ENCODE results near the gene NFKBIE. TPM values are rescaled to one million over a fixed set of nuclear protein-coding genes. Genes with fewer than 3 reads are reported as not detected.

Gene NFKBIE
- total RNA-seq, 2 donors from 2014 or later = 3.8 to 8.7 TPM

GRCh38 chr6:44292661-44293365 is 27.5 kb upstream of the NFKBIE start:
- no peak for DNase-seq (ENCODE audit: low spot score)
- Histone ChIP-seq H3K9me3 (no peaks in the 10 kb centered on the region), H3K4me1 (peaks cover 0 to 11% of the 10 kb centered on the region in 2 donors), H3K27me3 (peaks cover 7 to 13% of the 10 kb centered on the region in 2 donors), H3K4me3 (no peak overlapping the region), H3K27ac (no peak overlapping the region), H3K36me3 (no peaks in the 10 kb centered on the region)
- TF ChIP-seq CTCF (IDR thresholded peaks at IDR 0.05) = no peak

GRCh38 chr6:44291841-44292240 is 26.5 kb upstream of the NFKBIE start:
- no peaks in the 10 kb centered on the region for H3K36me3 ChIP-seq
- no peak overlapping the region for H3K27ac ChIP-seq
- no peak overlapping the region for H3K4me3 ChIP-seq
- no peaks in the 10 kb centered on the region for H3K9me3 ChIP-seq
- DNase-seq (ENCODE audit: low spot score) = no peak
- peaks cover 7 to 13% of the 10 kb centered on the region in 2 donors for H3K27me3 ChIP-seq
- H3K4me1 ChIP-seq = peaks cover 0 to under 1% of the 10 kb centered on the region in 2 donors
- TF ChIP-seq CTCF (IDR thresholded peaks at IDR 0.05) = no peak

GRCh38 chr6:44289726-44290260 is 24.4 kb upstream of the NFKBIE start:
- Histone ChIP-seq H3K36me3 (no peaks in the 10 kb centered on the region), H3K4me3 (no peak overlapping the region), H3K27me3 (peaks cover 0 to 6% of the 10 kb centered on the region in 2 donors), H3K4me1 (no peaks in the 10 kb centered on the region), H3K9me3 (no peaks in the 10 kb centered on the region), H3K27ac (no peak overlapping the region)
- DNase-seq (ENCODE audit: low spot score) = no peak
- no peak for TF ChIP-seq CTCF (IDR thresholded peaks at IDR 0.05)

- no peaks in the 10 kb centered on the region for H3K4me1 ChIP-seq
- no peak overlapping the region for H3K27ac ChIP-seq
- DNase-seq (ENCODE audit: low spot score) = no peak
- H3K9me3 ChIP-seq = no peaks in the 10 kb centered on the region
- no peak for TF ChIP-seq CTCF (IDR thresholded peaks at IDR 0.05)
- H3K36me3 ChIP-seq = no peaks in the 10 kb centered on the region
- H3K4me3 ChIP-seq = no peak overlapping the region
- H3K27me3 ChIP-seq = no peaks in the 10 kb centered on the region
Observed at GRCh38 chr6:44286747-44287146, 21.4 kb upstream of the NFKBIE start.

GRCh38 chr6:44286285-44286565 is 20.9 kb upstream of the NFKBIE start:
- no peaks in the 10 kb centered on the region for H3K9me3 ChIP-seq
- no peaks in the 10 kb centered on the region for H3K36me3 ChIP-seq
- no peaks in the 10 kb centered on the region for H3K27me3 ChIP-seq
- H3K4me1 ChIP-seq = no peaks in the 10 kb centered on the region
- TF ChIP-seq CTCF (IDR thresholded peaks at IDR 0.05) = no peak
- DNase-seq (ENCODE audit: low spot score) = no peak
- no peak overlapping the region for H3K27ac ChIP-seq
- H3K4me3 ChIP-seq = no peak overlapping the region
